Endometrial microvascular endothelial cells (primary cell): ENCODE measurements around the gene PRX. TPM values are rescaled to one million over a fixed set of nuclear protein-coding genes. Genes with fewer than 3 reads are reported as not detected.

Experiments
- in situ Hi-C: cut with HindIII; loops from 2 replicates; pipeline ENCODE4 v1.10.0; 2017; ENCODE audit warnings: low sequenced_read_pairs, low pct_unique_long_range_greater_than_20kb; ENCODE audit errors: inconsistent ontology term
- total RNA-seq: library from RNA; depleted of rRNA; stranded (reverse); fragments of >200 nt; gene quantifications from one replicate; pipeline ENCODE4 v1.2.3, GENCODE V29; 2015; ENCODE audit errors: inconsistent ontology term

Gene PRX
- total RNA-seq, 1 donor from 2014 or later = 2.8 TPM

GRCh38 chr19:40348125-40348913, 64.9 kb downstream of the PRX start, which contains the start of the genes C19orf47 and PLD3:
Gene C19orf47 (minus strand): TSS chr19:40348397. CDS start chr19:40341857, 6,540 bp downstream.
Gene PLD3 (plus strand): TSS chr19:40348695. CDS start chr19:40366484, 17,789 bp downstream.
- in situ Hi-C loops = no loop called here

- in situ Hi-C loops = no loop called here
Measured at GRCh38 chr19:40344422-40344821, 68.8 kb downstream of the PRX start.

Other genes starting within 250 kb of the PRX start
- 5.4 TPM for gene MAP3K10, start 222.0 kb downstream of the PRX start, total RNA-seq
- gene TTC9B, start 195.0 kb downstream of the PRX start, total RNA-seq = not detected
- not detected for gene CCNP, start 186.7 kb downstream of the PRX start, total RNA-seq
- gene AKT2, start 128.0 kb downstream of the PRX start, total RNA-seq = 26.2 TPM
- gene C19orf47, start 65.0 kb downstream of the PRX start, total RNA-seq = 14.3 TPM
- 404 TPM for gene PLD3, start 64.7 kb downstream of the PRX start, total RNA-seq
- 0.09 TPM for gene HIPK4, start 23.2 kb downstream of the PRX start, total RNA-seq
- gene SERTAD1, start 12.6 kb upstream of the PRX start, total RNA-seq = 23.0 TPM
- gene SERTAD3, start 31.0 kb upstream of the PRX start, total RNA-seq = 27.0 TPM
- gene BLVRB, start 52.4 kb upstream of the PRX start, total RNA-seq = 66.3 TPM
- not detected for gene SPTBN4, start 53.6 kb upstream of the PRX start, total RNA-seq
- gene SHKBP1, start 163.5 kb upstream of the PRX start, total RNA-seq = 107 TPM
- gene LTBP4, start 188.0 kb upstream of the PRX start, total RNA-seq = 11.6 TPM